Measurements from ENCODE around the gene KIF2A.

DNA sequence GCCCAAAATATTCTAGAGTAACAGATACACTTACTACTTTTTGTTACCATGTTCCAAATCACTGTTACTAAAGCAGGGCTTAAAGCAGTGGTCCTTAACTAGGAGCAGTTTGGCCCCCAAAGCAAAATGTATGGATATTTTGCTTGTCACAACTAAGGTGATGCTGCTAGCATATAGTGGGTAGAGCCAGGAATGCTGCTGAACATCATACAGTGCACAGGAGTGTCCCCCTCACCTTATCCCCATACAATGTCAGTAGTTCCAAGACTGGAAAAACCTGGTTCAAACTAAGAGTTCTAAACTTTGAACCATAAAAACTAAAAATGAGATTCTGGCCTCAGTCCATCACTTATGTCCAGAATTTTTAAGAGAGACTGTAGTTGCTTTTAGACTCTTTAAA lies 69.6 kb downstream of the KIF2A start:
- TF ChIP-seq EZH2 (IDR thresholded peaks at IDR 0.05; ENCODE audit: borderline replicate concordance, low read length) = no peak
- TF ChIP-seq, protein P1, sequence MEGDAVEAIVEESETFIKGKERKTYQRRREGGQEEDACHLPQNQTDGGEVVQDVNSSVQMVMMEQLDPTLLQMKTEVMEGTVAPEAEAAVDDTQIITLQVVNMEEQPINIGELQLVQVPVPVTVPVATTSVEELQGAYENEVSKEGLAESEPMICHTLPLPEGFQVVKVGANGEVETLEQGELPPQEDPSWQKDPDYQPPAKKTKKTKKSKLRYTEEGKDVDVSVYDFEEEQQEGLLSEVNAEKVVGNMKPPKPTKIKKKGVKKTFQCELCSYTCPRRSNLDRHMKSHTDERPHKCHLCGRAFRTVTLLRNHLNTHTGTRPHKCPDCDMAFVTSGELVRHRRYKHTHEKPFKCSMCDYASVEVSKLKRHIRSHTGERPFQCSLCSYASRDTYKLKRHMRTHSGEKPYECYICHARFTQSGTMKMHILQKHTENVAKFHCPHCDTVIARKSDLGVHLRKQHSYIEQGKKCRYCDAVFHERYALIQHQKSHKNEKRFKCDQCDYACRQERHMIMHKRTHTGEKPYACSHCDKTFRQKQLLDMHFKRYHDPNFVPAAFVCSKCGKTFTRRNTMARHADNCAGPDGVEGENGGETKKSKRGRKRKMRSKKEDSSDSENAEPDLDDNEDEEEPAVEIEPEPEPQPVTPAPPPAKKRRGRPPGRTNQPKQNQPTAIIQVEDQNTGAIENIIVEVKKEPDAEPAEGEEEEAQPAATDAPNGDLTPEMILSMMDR (conservative IDR thresholded peaks at IDR 0.05 in 1 of 2, IDR thresholded peaks at IDR 0.05 in 1 of 2; ENCODE audit: extremely low read depth in 1 of 2, insufficient read depth in 1 of 2, low read depth in 1 of 2, low read length in 2 of 2) = no peak
